ENCODE data around the gene WBP4. TPM values are rescaled to one million over a fixed set of nuclear protein-coding genes. Genes with fewer than 3 reads are reported as not detected.

WBP4 gene
- total and polyA plus RNA-seq, 4 donors, result 3.9 to 6.8 (median 5.5) TPM

- no peaks in the 10 kb centered on the region for H3K4me1 ChIP-seq (ENCODE audit: control insufficient read depth in 4 of 4, insufficient read depth in 4 of 4, low read length in 3 of 4)
- WGBS, result 89% methylated on average over 15 of the region's 15 CpGs
- no peaks in the 10 kb centered on the region for H3K27me3 ChIP-seq (ENCODE audit: control insufficient read depth in 4 of 4, insufficient read depth in 4 of 4, low read length in 3 of 4)
- H3K27ac ChIP-seq (ENCODE audit: low read depth in 1 of 2, low read length in 2 of 2), result no peak overlapping the region
- no peaks in the 10 kb centered on the region for H3K9me3 ChIP-seq (ENCODE audit: control insufficient read depth in 4 of 4, low read length in 3 of 4)
- TF ChIP-seq EGR1 (IDR thresholded peaks at IDR 0.05; ENCODE audit: low read depth in 2 of 2), result no peak
- no peak for TF ChIP-seq ATF3 (IDR thresholded peaks at IDR 0.05)
- TF ChIP-seq JUND (IDR thresholded peaks at IDR 0.05), result no peak
- no peak for TF ChIP-seq HNF4G (IDR thresholded peaks at IDR 0.05)
- TF ChIP-seq FOXA2 (IDR thresholded peaks at IDR 0.05), result no peak
- TF ChIP-seq RXRA (IDR thresholded peaks at IDR 0.05), result no peak
- no peak for TF ChIP-seq RAD21 (IDR thresholded peaks at IDR 0.05)
- TF ChIP-seq TAF1 (conservative IDR thresholded peaks at IDR 0.05), result no peak
- no peak for TF ChIP-seq NR2F2 (IDR thresholded peaks at IDR 0.05)
- no peak for TF ChIP-seq ZBTB33 (IDR thresholded peaks at IDR 0.05)
- TF ChIP-seq REST (IDR thresholded peaks at IDR 0.05), result no peak
- no peak for TF ChIP-seq YY1 (IDR thresholded peaks at IDR 0.05)
- H3K9ac ChIP-seq (ENCODE audit: low read depth in 1 of 2, low read length in 2 of 2), result no peak overlapping the region
- H3K36me3 ChIP-seq (ENCODE audit: control insufficient read depth in 4 of 4, insufficient read depth in 3 of 4, low read depth in 1 of 4, low read length in 3 of 4), result no peaks in the 10 kb centered on the region
- DNase-seq (ENCODE audit: low spot score), result no peak
- H3K4me3 ChIP-seq (ENCODE audit: low read depth in 1 of 3, low read length in 3 of 3), result no peak overlapping the region
Measured at GRCh38 chr13:41107104-41107571, 45.8 kb downstream of the WBP4 start.

- WGBS, result 90% methylated on average over 7 of the region's 7 CpGs
- Histone ChIP-seq H3K36me3 (ENCODE audit: control insufficient read depth in 4 of 4, insufficient read depth in 3 of 4, low read depth in 1 of 4, low read length in 3 of 4) (no peaks in the 10 kb centered on the region), H3K4me3 (ENCODE audit: low read depth in 1 of 3, low read length in 3 of 3) (no peak overlapping the region), H3K4me1 (ENCODE audit: control insufficient read depth in 4 of 4, insufficient read depth in 4 of 4, low read length in 3 of 4) (no peaks in the 10 kb centered on the region), H3K27ac (ENCODE audit: low read depth in 1 of 2, low read length in 2 of 2) (no peak overlapping the region), H3K9ac (ENCODE audit: low read depth in 1 of 2, low read length in 2 of 2) (no peak overlapping the region), H3K27me3 (ENCODE audit: control insufficient read depth in 4 of 4, insufficient read depth in 4 of 4, low read length in 3 of 4) (no peaks in the 10 kb centered on the region), H3K9me3 (ENCODE audit: control insufficient read depth in 4 of 4, low read length in 3 of 4) (no peaks in the 10 kb centered on the region)
- DNase-seq (ENCODE audit: low spot score), result no peak
- TF ChIP-seq RAD21 (IDR thresholded peaks at IDR 0.05), result no peak
- TF ChIP-seq, protein P1, sequence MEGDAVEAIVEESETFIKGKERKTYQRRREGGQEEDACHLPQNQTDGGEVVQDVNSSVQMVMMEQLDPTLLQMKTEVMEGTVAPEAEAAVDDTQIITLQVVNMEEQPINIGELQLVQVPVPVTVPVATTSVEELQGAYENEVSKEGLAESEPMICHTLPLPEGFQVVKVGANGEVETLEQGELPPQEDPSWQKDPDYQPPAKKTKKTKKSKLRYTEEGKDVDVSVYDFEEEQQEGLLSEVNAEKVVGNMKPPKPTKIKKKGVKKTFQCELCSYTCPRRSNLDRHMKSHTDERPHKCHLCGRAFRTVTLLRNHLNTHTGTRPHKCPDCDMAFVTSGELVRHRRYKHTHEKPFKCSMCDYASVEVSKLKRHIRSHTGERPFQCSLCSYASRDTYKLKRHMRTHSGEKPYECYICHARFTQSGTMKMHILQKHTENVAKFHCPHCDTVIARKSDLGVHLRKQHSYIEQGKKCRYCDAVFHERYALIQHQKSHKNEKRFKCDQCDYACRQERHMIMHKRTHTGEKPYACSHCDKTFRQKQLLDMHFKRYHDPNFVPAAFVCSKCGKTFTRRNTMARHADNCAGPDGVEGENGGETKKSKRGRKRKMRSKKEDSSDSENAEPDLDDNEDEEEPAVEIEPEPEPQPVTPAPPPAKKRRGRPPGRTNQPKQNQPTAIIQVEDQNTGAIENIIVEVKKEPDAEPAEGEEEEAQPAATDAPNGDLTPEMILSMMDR (IDR thresholded peaks at IDR 0.05; ENCODE audit: low read depth, low read length, missing input control), result no peak
- TF ChIP-seq JUND (IDR thresholded peaks at IDR 0.05), result no peak
- no peak for TF ChIP-seq HNF4A (conservative IDR thresholded peaks at IDR 0.05)
- no peak for TF ChIP-seq RXRA (IDR thresholded peaks at IDR 0.05)
- no peak for TF ChIP-seq FOXA1 (IDR thresholded peaks at IDR 0.05)
- no peak for TF ChIP-seq YY1 (IDR thresholded peaks at IDR 0.05)
- no peak for TF ChIP-seq GABPA (IDR thresholded peaks at IDR 0.05 in 1 of 2, conservative IDR thresholded peaks at IDR 0.05 in 1 of 2)
- TF ChIP-seq SP1 (IDR thresholded peaks at IDR 0.05), result no peak
- no peak for TF ChIP-seq HNF4G (IDR thresholded peaks at IDR 0.05)
- TF ChIP-seq FOXA2 (IDR thresholded peaks at IDR 0.05), result no peak
- no peak for TF ChIP-seq MAX (IDR thresholded peaks at IDR 0.05)
- TF ChIP-seq REST (IDR thresholded peaks at IDR 0.05), result no peak
- TF ChIP-seq EGR1 (IDR thresholded peaks at IDR 0.05; ENCODE audit: low read depth in 2 of 2), result no peak
- no peak for TF ChIP-seq NR2F2 (IDR thresholded peaks at IDR 0.05)
- no peak for TF ChIP-seq ATF3 (IDR thresholded peaks at IDR 0.05)
Measured at GRCh38 chr13:41107584-41108014, 46.3 kb downstream of the WBP4 start.
